Activated gamma-delta T cell (primary cell): Measurements from ENCODE around the gene MTCH1.

Source experiments
- DNase-seq: peaks from one replicate; lab custom pipeline; 2025; lab: John Stamatoyannopoulos, UW
- total RNA-seq, 2 donors: gene quantifications; one replicate each; lab custom pipeline; 2026; lab: John Stamatoyannopoulos, UW

MTCH1 gene
- total RNA-seq = 338 to 374 reads per million in 2 donors

DNA sequence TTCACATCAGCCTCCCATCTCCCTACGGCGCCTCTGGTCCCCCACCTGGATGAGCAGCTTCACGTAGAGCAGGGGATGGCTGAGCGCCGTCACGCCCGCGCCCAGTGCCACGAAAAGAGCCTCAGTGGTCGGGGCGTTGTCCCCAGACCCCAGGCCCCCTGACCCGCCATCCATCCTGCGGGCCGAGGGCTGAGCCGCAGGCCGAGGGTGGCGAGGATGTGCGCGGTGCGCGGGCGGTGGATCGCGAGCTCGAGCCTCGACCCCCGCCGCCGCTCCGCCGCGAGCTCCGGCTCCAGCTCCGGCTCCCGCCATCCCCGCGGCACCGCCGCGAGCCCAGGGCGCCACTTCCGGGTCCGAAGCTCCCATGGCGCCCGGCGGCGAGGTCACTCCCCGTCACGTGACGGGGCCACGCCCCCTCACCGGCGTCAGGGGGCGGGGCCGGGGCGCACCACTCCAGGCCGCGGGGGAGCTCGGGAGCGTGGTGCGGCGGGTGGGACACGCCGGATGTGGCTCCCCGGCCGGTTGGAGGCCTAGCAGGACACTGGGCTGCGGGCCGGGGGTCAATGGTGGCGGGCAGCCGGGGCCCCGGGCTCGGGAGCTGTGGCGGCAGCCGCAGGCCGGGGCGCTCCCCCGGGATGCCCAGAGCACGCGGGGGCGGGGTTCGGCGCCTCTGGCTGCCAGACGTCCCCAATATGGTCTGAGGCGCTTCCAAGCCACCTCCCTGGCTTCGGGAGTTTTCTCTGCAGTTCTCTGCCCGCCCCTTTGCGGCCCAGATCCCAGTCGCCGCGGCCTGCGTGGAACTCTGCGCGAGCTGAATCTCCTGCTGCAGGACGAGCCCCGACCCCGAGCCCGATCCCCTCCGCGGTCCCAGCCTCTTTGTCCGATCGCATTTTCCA is at the start of gene MTCH1:
Gene MTCH1, minus strand, starts transcription at position 389 of the 896 bp plus-strand sequence. Its CDS starts 23 bp downstream, at position 366.
- peak; percentile 85 for DNase-seq

DNA sequence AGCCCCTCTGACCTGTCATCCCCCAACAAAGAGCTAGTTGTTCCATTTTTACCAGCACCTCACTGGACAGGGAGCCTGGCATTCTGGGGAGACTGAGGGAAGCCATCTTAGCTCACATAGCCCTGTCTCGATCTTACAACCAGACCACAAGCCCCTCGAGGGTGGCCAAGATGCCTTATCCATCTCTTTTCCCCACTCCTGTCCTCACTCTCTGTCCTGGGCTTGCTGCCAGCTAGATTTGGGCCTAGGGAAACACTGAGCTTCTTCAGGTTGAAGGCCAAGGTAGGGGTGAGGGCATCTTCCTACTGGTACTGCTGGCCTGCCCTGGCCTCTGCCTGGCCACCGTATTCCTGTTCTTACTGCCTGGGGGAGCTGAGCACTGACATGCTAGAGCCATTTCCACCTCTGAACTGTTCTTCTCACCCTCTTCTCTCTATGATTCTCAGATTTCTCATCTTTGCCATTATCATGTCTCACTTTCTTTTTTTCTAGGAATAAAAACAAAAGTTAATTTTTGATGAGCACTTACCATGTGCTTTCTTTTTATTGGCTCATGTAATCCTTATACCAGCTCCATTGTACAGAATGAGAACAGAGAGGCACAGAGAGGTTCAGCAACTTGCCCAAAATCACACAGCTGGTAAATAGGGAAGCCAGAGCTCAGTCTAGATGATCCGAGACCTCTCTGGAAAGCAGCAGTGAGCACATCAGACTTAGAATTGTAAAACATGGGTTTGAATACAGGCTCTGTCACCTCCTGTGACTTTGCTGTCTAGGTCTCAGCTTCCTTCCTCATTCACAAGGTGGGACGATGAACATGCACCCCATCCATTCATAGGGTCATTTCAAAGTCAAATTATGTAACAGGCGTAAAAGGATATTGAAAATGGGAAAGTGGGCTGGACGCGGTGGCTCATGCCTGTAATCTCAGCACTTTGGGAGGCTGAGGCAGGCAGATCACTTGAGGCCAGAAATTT is 48.1 kb upstream of the MTCH1 start:
- DNase-seq = no peak

DNA sequence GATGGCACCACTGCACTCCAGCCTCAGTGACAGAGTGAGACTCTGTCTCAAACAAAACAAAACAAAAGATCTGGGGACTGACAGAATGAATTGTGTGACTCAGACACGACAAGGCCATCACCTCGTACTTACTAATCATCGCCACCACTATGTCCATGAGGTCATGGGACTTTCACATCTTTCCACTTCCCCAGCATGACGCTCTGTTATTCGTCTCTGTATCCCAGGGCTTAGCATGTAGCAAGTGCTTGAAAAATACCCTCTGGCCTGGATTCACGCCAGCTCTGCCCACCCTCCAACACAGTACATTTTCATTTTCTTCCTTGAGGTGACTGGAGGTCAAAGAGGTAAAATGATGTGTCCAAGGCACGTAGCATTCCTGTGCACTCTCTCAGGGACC is 47.3 kb upstream of the MTCH1 start:
- DNase-seq = no peak

- no peak for DNase-seq
These were observed 46.2 kb upstream of the MTCH1 start for GRCh38 chr6:37032239-37032638.

DNA sequence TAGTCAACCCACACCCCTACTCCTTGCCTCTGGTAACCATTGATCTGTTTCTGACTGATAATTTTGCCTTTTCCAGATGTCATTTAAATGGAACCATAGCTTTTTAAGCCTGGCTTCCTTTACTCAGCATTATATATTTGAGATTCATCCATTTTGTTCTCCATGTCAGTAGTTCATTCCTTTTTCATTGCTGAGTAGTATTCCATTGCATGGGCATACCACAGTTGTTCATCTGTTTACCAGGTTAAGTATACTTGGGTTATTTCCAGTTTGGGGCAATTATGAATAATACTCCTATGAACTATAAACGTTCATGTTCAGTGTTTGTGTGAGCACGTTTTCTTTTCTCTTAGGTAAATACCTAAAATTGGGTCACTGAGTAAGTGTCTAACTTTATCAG is 44.6 kb upstream of the MTCH1 start:
- DNase-seq = no peak

DNA sequence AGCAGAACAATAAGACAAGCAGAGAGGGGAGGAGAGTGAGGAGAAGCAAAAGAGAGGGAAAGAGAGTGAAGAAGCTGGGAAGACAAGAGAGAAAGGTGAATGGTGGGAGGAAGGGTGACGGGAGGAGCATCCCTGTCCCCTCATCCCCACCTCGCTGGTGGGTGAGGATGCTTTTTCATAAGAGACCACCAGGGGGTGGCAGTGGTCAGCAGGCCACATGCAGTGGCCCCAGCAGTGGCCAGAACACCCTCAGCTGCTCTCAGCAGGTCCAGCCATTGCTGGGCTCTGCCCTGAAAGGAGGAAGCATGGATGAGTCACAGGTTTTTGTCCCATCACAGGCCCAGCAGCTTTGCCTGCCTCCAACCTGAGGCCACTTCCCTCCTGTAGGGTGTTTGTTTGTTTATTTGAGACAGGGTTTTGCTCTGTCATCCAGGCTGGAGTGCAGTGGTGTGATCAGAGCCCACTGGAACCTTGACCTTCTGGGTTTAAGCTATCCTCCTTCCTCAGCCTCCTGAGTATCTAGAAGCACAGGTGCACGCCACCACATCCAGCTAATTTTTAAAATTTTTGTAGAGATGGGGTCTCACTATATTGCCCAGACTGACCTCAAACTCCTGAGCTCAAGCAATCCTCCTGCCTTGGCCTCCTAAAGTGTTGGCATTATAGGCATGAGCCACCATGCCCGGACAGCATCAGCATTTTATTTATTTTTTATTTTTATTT is 43.4 kb upstream of the MTCH1 start:
- no peak for DNase-seq

GRCh38 chr6:37027811-37028469 is 41.9 kb upstream of the MTCH1 start:
- no peak for DNase-seq

- no peak for DNase-seq
These were observed 41.2 kb upstream of the MTCH1 start for GRCh38 chr6:37027036-37027720.

DNA sequence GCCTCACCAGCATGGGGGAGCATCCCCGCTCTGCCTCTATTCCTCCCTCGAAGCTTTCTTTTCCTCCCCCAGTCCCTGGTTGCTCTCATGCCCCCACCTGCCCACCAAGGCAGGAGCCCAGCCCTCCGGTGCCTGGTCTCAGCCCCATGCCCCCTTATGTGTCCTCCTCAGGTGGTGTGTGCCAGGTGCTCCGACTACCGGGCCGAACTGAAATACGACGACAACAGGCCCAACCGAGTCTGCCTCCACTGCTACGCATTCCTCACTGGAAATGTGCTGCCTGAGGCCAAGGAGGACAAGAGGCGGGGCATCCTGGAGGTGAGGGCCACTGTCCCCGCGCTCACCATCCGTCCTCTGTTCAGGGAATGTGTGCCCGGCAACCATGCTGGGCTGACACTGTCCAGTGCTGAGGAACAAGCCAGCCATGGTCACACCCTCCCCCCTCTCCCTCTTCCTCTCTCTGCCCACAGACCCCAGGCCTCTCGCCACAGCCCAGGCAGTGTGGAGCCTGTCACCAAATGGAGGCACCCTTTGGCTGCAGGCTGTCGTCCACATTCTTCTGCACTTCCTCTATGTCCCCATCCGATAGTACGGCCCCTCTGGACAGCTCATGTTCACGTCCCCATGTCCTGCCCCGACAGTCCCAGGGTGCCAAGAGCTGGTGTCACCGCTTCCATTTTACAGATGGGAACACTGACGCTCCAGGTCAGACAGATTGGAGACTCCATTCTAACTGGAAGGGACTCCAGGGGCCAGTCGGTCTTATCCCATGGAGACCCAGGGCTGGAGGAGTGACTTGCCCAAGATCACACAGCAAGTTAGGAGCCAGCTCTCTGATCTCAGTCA is 39.8 kb upstream of the MTCH1 start:
- no peak for DNase-seq

DNA sequence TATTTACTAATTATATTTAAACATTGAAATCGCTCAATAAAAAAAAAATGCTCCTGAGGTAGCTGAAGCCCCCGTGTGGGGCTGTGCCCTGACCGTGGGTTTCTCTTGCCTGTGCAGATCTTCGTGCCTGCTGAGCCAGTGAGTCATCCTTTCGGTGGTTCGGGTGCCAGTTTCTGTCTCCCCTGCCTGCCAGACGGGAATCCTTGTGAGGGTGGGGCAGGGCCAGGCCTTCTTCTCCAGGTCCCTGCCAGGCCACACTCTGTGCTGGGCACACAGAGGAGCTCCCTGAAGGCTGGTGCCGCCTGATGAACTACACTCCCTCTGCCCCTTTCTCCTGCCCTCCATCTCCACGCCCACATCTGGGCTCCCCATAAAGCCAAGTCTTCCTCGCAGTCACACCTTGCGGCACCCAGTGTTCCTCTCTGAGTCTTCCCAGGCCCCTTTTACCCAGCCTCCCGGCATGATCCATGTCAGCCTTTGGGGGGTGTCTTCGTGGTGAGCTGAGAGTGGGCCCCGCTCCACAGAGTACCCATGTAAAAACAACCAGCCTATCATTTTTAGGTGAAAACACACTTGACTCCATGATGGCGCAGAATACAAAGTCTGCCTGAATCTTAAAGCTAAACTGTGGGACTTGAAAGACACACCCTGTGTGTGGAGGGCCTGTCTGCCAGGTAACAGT is 38.8 kb upstream of the MTCH1 start:
- no peak for DNase-seq

GRCh38 chr6:37022135-37022863 is 36.3 kb upstream of the MTCH1 start:
- DNase-seq = no peak

DNA sequence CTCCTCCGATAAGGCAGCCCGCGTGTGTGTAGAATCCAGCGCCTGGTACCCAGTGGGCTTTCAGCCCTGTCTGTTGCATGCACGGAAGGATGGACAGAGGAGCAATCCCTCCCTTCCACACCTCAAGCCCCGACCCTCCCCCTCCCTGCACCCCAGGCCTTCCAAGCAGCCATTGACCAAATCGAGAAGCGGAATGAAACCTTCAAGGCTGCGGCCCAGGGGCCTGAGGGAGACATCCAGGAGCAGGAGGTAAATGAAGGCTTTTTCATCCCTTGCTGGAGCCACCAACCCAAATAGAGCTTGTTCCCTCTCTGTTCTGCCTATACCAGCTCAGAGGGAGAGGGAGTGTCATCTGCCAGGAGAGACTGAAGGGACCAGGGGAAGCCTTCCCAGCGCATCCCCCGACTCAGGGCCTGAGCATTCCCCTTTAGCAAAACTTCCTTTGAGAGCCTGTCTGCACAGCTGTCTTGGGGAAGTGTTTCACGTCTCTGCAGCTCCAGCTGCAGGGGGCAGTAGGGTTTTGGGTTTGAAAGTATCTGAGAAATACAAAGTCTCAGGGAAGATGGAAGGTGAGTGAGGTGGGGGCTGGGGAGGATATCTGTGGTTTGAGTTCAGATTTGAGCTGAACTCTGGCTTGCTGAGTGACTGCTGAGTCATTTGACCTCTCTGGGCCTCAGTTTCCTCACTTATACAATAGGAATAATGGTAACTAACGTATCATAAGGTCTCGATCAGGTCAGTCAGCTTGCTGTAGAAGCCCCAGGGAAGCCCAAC is 35.5 kb upstream of the MTCH1 start:
- no peak for DNase-seq

DNA sequence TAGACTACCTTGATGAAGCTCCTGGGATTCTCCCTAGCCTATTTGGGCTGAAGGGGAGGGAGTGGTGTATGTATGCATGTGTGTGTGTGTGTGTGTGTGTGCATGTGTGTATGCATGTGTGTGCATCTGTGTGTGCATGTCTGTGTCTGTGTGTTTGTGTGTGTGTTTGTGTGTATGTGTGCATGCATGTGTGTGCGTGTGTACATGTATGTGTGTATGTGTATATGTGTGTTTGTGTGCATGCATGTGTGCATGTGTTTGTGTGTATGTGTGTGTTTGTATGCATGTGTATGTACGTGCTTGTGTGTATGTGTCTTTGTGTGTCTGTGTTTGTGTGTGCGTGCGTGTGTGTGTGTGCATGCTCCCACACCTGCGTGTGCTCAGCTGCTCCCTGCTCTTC is 34.8 kb upstream of the MTCH1 start:
- DNase-seq = no peak

GRCh38 chr6:37020381-37020780 is 34.4 kb upstream of the MTCH1 start:
- no peak for DNase-seq

DNA sequence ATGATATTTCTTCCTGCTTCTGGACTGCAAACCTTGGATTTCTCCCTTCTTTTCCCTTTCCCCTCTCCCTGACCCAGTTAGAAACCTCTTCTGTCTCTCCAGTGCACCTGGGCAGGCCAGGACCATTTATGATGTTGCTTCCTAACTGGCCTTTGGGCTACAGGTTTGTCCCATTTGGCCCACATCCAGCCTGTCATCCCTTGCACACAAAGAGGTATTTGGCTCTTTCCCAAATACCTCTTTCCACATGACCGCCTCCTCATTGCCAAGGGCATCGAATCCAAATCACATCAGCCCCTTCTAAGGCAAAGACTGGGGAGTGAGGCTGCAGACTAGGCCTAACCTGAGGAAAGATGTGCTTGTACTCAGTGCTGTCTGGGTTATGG is 33.1 kb upstream of the MTCH1 start:
- no peak for DNase-seq

- DNase-seq = peak; percentile 42
These were observed 32.4 kb upstream of the MTCH1 start for GRCh38 chr6:37018198-37019064.
